ENCODE data around the gene RFLNA.

GRCh38 chr12:124310178-124310577, 15.3 kb downstream of the RFLNA start:
- TF ChIP-seq CTCF (IDR thresholded peaks at IDR 0.05; ENCODE audit: low read length) = no peak
- TF ChIP-seq EZH2 (optimal IDR thresholded peaks at IDR 0.05; ENCODE audit: low read depth, low read length) = no peak
